Measurements from ENCODE around the gene PLXNA4.

PLXNA4 gene

DNA sequence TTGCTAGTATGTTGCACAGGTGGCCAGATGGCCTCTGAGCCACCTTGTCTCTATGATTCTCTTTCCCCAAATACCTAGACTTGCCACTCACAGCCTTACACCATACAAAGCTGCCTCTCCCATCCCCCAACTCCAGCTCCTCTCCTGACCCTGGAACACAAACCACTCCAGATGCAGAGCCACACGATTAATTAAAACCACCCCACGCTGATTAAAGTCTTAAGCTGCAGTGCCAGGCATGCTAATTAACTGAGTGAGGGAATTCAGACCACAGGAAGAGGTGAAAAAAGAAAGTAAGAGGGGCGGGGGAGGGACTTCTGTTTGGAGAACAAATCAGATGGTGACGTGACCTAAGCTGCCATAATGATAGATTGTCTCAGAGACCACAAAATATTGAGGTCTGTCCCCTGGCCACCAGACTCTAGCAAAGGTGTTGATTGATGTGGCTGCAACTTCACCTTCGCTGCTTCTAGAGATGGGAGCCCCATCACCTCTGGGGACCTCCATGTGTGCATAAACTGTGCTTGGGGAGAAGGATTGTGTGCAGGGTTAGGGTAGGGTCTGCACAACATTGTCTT lies 331.3 kb downstream of the PLXNA4 start:
- no peak overlapping the region for H3K4me3 ChIP-seq (ENCODE audit: low read depth, low read length)
- DNase-seq (ENCODE audit: low read depth): no peak
- TF ChIP-seq CTCF (conservative IDR thresholded peaks at IDR 0.05; ENCODE audit: low read depth, low read length): no peak

DNA sequence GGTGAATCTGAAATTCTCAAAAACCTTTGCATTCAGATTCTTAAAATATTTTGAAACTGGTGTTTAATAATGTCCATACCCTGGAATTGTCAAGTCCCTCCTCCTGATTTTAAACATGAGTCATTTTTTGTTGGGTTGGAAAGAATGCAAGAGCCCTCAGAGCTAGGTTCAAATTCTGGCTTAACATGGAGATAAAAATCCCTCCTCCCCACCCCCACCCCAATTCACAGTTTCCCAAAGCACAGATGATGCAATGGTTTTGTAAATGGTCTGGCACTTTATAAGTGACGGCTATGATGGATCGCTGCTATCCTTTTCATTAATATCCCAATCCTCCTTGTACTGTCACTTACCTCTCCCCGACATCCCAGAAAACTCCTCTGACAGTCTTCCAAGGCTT lies 332.8 kb downstream of the PLXNA4 start:
- DNase-seq (ENCODE audit: low read depth): no peak
- TF ChIP-seq CTCF (conservative IDR thresholded peaks at IDR 0.05; ENCODE audit: low read depth, low read length): no peak

GRCh38 chr7:132243051-132243450 lies 333.2 kb downstream of the PLXNA4 start:
- no peak for DNase-seq (ENCODE audit: low read depth)
- TF ChIP-seq CTCF (conservative IDR thresholded peaks at IDR 0.05; ENCODE audit: low read depth, low read length): no peak
- H3K4me3 ChIP-seq (ENCODE audit: low read depth, low read length): no peak overlapping the region

More for the DNA sequence above, 332.8 kb downstream of the PLXNA4 start:
- no peak overlapping the region for H3K4me3 ChIP-seq (ENCODE audit: low read depth, low read length)

- no peak for DNase-seq (ENCODE audit: low read depth)
- TF ChIP-seq CTCF (conservative IDR thresholded peaks at IDR 0.05; ENCODE audit: low read depth, low read length): no peak
- no peak overlapping the region for H3K4me3 ChIP-seq (ENCODE audit: low read depth, low read length)
Measured at GRCh38 chr7:132242192-132242812, 334.0 kb downstream of the PLXNA4 start.

DNA sequence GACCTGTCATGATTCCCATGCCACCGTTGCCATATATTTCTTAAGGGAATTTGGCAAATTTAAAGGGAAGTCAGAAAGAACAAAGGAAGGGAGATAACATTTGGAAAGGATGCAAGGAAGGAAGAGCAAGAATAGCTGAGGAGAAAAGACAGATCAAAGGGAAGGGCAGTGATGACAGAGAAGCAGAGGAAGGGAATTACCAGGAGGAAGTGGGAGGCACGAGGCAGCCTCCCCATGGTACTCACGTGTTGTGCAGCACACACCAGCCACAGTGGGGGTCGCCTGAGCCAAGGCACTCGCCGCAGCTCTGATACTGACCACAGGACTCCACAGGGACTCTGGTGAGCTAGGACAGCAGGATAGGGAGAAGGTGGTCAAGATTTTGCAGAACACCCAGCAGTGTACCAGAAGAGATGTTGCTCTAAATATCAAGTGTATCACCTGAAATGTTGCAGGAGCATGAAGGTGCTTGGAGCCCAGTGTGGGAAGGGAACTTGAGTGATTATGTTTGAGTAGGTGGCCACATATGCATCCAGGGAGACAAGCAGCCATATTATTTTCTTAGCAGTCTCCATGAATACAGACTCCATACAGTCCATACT lies 335.3 kb downstream of the PLXNA4 start:
- no peak overlapping the region for H3K4me3 ChIP-seq (ENCODE audit: low read depth, low read length)
- no peak for DNase-seq (ENCODE audit: low read depth)
- TF ChIP-seq CTCF (conservative IDR thresholded peaks at IDR 0.05; ENCODE audit: low read depth, low read length): no peak

GRCh38 chr7:132240262-132240661 lies 336.0 kb downstream of the PLXNA4 start:
- no peak for TF ChIP-seq CTCF (conservative IDR thresholded peaks at IDR 0.05; ENCODE audit: low read depth, low read length)
- no peak for DNase-seq (ENCODE audit: low read depth)
- H3K4me3 ChIP-seq (ENCODE audit: low read depth, low read length): no peak overlapping the region

All from choroid plexus epithelial cell (primary cell).